Astrocyte of the cerebellum (primary cell): ENCODE measurements around the gene DSCAML1.
A peak's percentile ranks its signal among the peaks of the same experiment; 100 is the strongest.

Experiments
- DNase-seq: peaks from one replicate; pipeline ENCODE4 v3.0.0-alpha.2; 2011; ENCODE audit warnings: low read depth
- H3K4me3 ChIP-seq: 2 replicates; pipeline ENCODE4 v1.5.1; 2011; ENCODE audit warnings: mild to moderate bottlenecking, low read depth, low read length, moderate library complexity
- in situ Hi-C: cut with HindIII; loops from 2 replicates; pipeline ENCODE4 v1.10.0; 2017; ENCODE audit warnings: low sequenced_read_pairs
- TF ChIP-seq, protein P1 (sequence below): IDR thresholded peaks from 2 replicates; pipeline ENCODE4 v1.5.1; 2012; ENCODE audit warnings: low read length, low read depth, moderate library complexity, mild to moderate bottlenecking; ENCODE audit errors: missing control alignments

Gene DSCAML1

DNA sequence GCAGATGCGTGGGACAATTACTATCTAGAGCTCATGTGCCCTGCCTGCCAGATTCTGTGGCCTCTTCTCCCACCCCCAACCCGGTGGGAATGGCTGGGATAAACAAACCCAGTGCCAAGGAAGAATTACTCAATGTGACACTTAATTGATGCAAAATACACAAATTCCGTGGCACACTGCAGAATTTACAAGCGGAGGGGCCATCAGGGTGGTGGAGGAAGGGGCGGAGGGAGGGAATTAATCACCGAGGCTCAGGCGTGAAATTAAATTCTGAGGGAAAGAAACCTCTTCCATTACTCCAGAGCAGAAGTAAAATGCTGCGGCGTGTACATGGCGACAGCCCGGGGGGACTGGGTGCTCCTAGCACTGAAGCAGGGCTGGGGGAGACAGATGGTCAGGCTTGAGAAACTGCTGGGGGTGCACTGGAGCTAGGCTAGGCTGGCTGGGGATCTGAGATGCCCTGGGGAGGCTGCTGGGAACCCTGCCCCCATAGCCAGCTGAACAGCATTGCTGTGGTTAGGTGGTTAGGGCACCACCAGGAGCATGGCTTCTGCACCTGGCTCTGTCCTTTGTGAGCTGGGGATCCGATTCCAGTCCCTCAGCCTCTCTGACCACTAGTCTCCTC, 268.8 kb downstream of the DSCAML1 start:
- peak; percentile 9 for DNase-seq
- in situ Hi-C loops: no loop called here
- H3K4me3 ChIP-seq: no peak overlapping the region
- TF ChIP-seq, protein P1, sequence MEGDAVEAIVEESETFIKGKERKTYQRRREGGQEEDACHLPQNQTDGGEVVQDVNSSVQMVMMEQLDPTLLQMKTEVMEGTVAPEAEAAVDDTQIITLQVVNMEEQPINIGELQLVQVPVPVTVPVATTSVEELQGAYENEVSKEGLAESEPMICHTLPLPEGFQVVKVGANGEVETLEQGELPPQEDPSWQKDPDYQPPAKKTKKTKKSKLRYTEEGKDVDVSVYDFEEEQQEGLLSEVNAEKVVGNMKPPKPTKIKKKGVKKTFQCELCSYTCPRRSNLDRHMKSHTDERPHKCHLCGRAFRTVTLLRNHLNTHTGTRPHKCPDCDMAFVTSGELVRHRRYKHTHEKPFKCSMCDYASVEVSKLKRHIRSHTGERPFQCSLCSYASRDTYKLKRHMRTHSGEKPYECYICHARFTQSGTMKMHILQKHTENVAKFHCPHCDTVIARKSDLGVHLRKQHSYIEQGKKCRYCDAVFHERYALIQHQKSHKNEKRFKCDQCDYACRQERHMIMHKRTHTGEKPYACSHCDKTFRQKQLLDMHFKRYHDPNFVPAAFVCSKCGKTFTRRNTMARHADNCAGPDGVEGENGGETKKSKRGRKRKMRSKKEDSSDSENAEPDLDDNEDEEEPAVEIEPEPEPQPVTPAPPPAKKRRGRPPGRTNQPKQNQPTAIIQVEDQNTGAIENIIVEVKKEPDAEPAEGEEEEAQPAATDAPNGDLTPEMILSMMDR: no peak

DNA sequence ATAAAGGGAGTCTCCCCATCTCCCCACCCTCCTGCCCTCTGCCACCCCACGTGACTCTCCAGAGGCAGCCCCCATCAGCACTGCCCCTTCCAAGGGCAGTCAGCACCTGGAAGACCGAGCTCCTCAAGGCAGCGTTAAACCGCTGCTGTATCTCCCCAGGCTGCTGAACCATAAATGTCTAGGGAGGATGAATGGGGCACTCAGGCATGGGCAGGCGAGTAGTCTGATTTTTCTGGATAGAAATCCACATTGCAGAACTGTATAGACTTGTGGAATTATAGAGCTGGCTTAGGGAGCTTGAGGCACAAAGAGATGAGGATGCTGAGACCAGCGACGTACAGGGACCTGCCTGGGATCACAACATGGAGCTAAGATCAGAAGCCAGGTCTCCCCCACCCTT, 269.7 kb downstream of the DSCAML1 start:
- no peak for DNase-seq
- in situ Hi-C loops: no loop called here

DNA sequence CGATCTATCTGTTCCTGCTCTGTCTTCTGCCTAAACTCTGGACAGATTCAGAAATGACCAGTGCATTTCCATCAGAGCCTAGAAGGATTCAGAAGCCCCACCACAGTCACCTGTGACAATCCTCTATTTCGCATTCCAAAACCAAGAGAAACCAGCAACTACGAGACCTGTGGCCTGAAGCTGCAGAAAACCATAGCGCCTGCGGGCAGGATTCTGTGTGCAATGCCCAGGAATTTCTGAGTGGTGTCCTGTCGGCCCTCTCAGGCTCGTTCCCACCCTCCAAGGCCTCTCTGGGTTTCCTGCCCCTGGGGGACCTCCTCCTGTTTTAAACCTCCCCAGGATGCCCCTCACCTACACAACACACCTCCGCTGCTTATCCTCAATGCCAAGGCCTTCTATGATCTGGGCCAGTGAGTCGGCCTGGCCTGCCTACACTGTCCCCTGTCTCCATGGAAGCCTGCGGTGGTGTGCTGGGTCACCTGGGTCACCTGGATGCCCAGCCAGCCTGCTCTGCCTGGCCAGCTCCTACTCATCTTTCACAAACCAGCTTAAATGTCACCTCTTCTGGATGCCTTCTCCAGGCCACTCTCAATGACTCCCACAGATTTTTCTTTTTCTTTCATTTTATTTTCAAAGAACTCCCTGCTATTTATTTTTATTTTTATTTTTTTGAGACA, 271.0 kb downstream of the DSCAML1 start:
- DNase-seq: no peak
- no peak overlapping the region for H3K4me3 ChIP-seq
- TF ChIP-seq, protein P1: no peak
- in situ Hi-C loops: no loop called here

More for the DNA sequence above, 269.7 kb downstream of the DSCAML1 start:
- no peak overlapping the region for H3K4me3 ChIP-seq
- TF ChIP-seq, protein P1: no peak

DNA sequence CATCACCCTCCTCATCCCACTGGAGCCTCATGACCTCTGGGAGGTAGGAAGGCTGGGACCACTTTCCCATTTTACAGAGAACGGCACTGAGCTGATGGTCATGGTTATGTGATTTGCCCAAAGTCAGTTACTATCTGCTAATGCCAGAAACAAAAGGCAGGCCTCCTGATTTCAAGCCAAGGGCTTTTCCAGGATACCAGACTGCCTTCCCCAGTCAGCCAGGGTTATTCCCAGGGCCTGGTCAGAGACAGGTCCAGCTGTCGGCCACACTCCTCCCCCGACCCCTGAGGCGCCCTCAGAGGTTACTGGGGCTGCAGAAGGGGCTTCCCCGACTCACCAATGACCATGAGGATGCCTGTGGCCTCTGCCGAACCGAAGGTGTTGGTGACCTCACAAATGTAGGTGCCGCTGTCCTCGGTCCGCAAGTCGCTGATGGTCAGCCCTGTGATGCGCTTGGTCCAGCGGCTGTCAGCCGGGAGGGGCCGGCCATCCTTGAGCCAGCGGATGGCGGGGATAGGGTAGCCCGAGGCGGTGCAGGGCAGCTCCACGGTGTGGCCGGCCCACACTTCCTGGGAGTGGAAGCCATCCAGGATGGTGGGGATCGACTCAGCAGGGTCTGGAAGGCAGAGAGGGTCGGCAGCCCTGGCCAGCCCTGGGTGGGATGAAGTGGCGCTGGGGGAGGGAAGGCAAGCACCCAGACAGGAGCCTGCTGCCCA, 272.4 kb downstream of the DSCAML1 start:
- no peak for DNase-seq
- in situ Hi-C loops: no loop called here
- TF ChIP-seq, protein P1: no peak
- H3K4me3 ChIP-seq: no peak overlapping the region

DNA sequence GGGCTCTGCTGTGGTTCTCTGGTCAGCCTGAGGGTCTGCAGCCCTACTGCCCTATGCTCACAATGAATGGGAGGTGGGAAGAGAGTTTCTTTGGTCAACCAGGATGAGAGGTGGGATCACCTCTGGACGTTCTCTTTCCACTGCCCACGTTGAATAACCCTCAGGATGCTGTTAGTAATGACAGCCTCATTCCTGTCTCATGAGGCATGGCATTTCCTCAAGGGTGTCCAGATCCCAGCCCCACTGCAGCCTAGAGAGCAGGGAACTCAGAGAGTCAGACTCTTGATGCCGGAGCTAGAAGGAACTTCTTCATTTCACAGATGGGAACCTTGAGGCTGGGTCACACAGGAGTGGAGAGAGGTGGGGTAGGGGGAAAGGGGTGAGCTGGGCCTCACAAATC, 273.3 kb downstream of the DSCAML1 start:
- in situ Hi-C loops: no loop called here
- DNase-seq: no peak

DNA sequence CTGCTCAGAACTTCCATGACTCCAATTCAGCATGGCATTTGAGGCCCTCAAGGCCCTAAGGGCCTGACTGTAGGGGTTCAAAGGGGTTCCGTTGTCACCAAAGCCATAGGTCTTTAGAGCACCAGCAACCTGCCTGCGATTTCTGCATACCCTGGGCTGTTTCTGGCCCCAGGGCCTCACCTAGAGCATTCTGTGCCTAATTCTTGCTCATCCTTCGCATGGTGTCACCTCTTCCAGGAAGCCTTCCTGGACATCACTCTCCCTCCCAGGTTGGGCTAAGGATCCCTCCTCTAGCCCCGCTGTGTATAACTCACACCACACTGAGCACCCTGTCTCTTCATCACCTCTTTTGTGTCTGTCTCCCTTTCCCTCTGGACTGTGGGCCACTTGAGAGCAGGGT, 275.0 kb downstream of the DSCAML1 start:
- in situ Hi-C loops: no loop called here
- no peak for DNase-seq
- H3K4me3 ChIP-seq: no peak overlapping the region
- TF ChIP-seq, protein P1: no peak

More for the DNA sequence above, 273.3 kb downstream of the DSCAML1 start:
- TF ChIP-seq, protein P1: no peak
- no peak overlapping the region for H3K4me3 ChIP-seq
